CD8-positive, alpha-beta T cell (primary cell): Measurements from ENCODE around the gene HAS3. TPM values are rescaled to one million over a fixed set of nuclear protein-coding genes. Genes with fewer than 3 reads are reported as not detected.

Experiments
- total RNA-seq, 46 experiments: library from RNA in 2 of 46; stranded (reverse) in 2 of 46; gene quantifications; one replicate each; pipeline ENCODE4 v1.2.3 and lab custom pipeline; 2021 to 2026

The HAS3 gene
- total RNA-seq, 2 experiments from 2014 or later: 2.5 to 4.0 TPM

Other genes starting within 250 kb of the HAS3 start
- 10 to 100 TPM; 26.2 to 28.8 TPM for gene CHTF8, start 26.9 kb downstream of the HAS3 start, total RNA-seq
- 10 to 100 TPM; 45.8 to 48.7 TPM for gene UTP4, start 27.0 kb downstream of the HAS3 start, total RNA-seq
- 1 to 10 TPM; 8.1 to 9.1 TPM for gene SNTB2, start 81.5 kb downstream of the HAS3 start, total RNA-seq
- gene VPS4A, start 205.7 kb downstream of the HAS3 start, total RNA-seq: 10 to 100 TPM; 64.2 to 66.5 TPM
- 1 to 10 TPM; 3.3 to 3.6 TPM for gene PDF, start 224.9 kb downstream of the HAS3 start, total RNA-seq
- 10 to 100 TPM; 19.3 to 19.6 TPM for gene COG8, start 233.9 kb downstream of the HAS3 start, total RNA-seq
- 10 to 100 TPM; 44.9 to 50.0 TPM for gene NIP7, start 234.1 kb downstream of the HAS3 start, total RNA-seq
- under 1 TPM; 0.60 to 0.92 TPM for gene TMED6, start 246.1 kb downstream of the HAS3 start, total RNA-seq